Mesenchymal stem cell (in vitro differentiated cells and primary cell): ENCODE results near the gene NPBWR2.

Experiments
- DNase-seq: peaks from one replicate; pipeline ENCODE4 v3.0.0-alpha.2; 2013
- H2AFZ ChIP-seq: one replicate; pipeline ENCODE4 v1.6.1; 2013; ENCODE audit warnings: low read depth, mild to moderate bottlenecking, control low read depth, inconsistent platforms, low read length, moderate library complexity
- H2AK5ac ChIP-seq: 2 replicates; pipeline ENCODE4 v1.6.1; 2013; ENCODE audit warnings: low read length, moderate library complexity, mild to moderate bottlenecking, inconsistent platforms; ENCODE audit not compliant: severe bottlenecking
- H2BK120ac ChIP-seq: one replicate; pipeline ENCODE4 v1.6.1; 2013; ENCODE audit warnings: low read depth, mild to moderate bottlenecking, inconsistent platforms, low read length, moderate library complexity
- H2BK12ac ChIP-seq, 2 experiments: one replicate each; pipeline ENCODE4 v1.6.1; 2013; ENCODE audit warnings: inconsistent platforms in 2 of 2, low read length in 2 of 2, mild to moderate bottlenecking in 2 of 2, moderate library complexity in 2 of 2, control low read depth in 1 of 2
- H2BK15ac ChIP-seq: one replicate; pipeline ENCODE4 v1.6.1; 2013; ENCODE audit warnings: mild to moderate bottlenecking, low read depth, inconsistent platforms; ENCODE audit not compliant: poor library complexity, severe bottlenecking
- H2BK5ac ChIP-seq: 2 replicates; pipeline ENCODE4 v1.6.1; 2013; ENCODE audit warnings: low read depth, mild to moderate bottlenecking, low read length, control low read depth, inconsistent platforms; ENCODE audit not compliant: poor library complexity, severe bottlenecking
- H3K14ac ChIP-seq, 2 experiments: one replicate each; pipeline ENCODE4 v1.6.1; 2013; ENCODE audit warnings: inconsistent platforms in 2 of 2, low read length in 2 of 2, control low read depth in 1 of 2, mild to moderate bottlenecking in 1 of 2, moderate library complexity in 1 of 2
- H3K18ac ChIP-seq, 2 experiments: one replicate each; pipeline ENCODE4 v1.6.1; 2013; ENCODE audit warnings: inconsistent platforms in 2 of 2, low read length in 2 of 2, control low read depth in 1 of 2, low read depth in 1 of 2, mild to moderate bottlenecking in 1 of 2
- H3K23ac ChIP-seq, 2 experiments: one replicate each; pipeline ENCODE4 v1.6.1; 2013; ENCODE audit warnings: inconsistent platforms in 2 of 2, low read length in 2 of 2, mild to moderate bottlenecking in 2 of 2, moderate library complexity in 2 of 2, control low read depth in 1 of 2
- H3K27ac ChIP-seq: 2 replicates; pipeline ENCODE4 v1.5.1; 2013; ENCODE audit warnings: mild to moderate bottlenecking, moderate library complexity, low read length, control low read depth, inconsistent platforms; ENCODE audit not compliant: poor library complexity, severe bottlenecking
- H3K27me3 ChIP-seq, 2 experiments: 2 replicates each; pipeline versions ENCODE4 v1.6.1 to v1.7.0; 2013; ENCODE audit warnings: low read length in 2 of 2, mild to moderate bottlenecking in 2 of 2, moderate library complexity in 2 of 2, control low read depth in 1 of 2, inconsistent platforms in 1 of 2; ENCODE audit not compliant: control insufficient read depth in 1 of 2, insufficient read depth in 1 of 2
- H3K36me3 ChIP-seq, 2 experiments: 2 replicates each; pipeline versions ENCODE4 v1.6.1 to v1.7.0; 2013; ENCODE audit warnings: low read length in 2 of 2, control low read depth in 1 of 2, inconsistent platforms in 1 of 2, low read depth in 1 of 2, mild to moderate bottlenecking in 1 of 2; ENCODE audit not compliant: insufficient read depth in 2 of 2, control insufficient read depth in 1 of 2
- H3K4ac ChIP-seq, 2 experiments: one replicate each; pipeline ENCODE4 v1.6.1; 2013; ENCODE audit warnings: inconsistent platforms in 2 of 2, low read length in 2 of 2, mild to moderate bottlenecking in 2 of 2, moderate library complexity in 2 of 2, control low read depth in 1 of 2, low read depth in 1 of 2
- H3K4me1 ChIP-seq: 2 replicates; pipeline ENCODE4 v1.6.1; 2013; ENCODE audit warnings: low read depth, low read length, control low read depth; ENCODE audit not compliant: control insufficient read depth, insufficient read depth
- H3K4me2 ChIP-seq: 2 replicates; pipeline ENCODE4 v1.6.1; 2013; ENCODE audit warnings: low read length, mild to moderate bottlenecking, inconsistent platforms; ENCODE audit not compliant: poor library complexity, severe bottlenecking
- H3K4me3 ChIP-seq, 2 experiments: 2 replicates each; pipeline versions ENCODE4 v1.5.1 to v1.7.0; 2013; ENCODE audit warnings: low read length in 2 of 2, mild to moderate bottlenecking in 2 of 2, control low read depth in 1 of 2, low read depth in 1 of 2; ENCODE audit not compliant: insufficient read depth in 1 of 2
- H3K79me1 ChIP-seq: replicated peaks from 2 replicates; pipeline ENCODE4 v1.6.1; 2013; ENCODE audit warnings: mild to moderate bottlenecking, control low read depth, low read length, inconsistent platforms; ENCODE audit not compliant: poor library complexity, severe bottlenecking
- H3K9ac ChIP-seq: 2 replicates; pipeline ENCODE4 v1.7.0; 2013; ENCODE audit warnings: mild to moderate bottlenecking, low read length, moderate library complexity
- H3K9me3 ChIP-seq: 2 replicates; pipeline ENCODE4 v1.7.0; 2013; ENCODE audit warnings: mild to moderate bottlenecking, low read length; ENCODE audit not compliant: control insufficient read depth
- H4K8ac ChIP-seq: one replicate; pipeline ENCODE4 v1.6.1; 2013; ENCODE audit warnings: inconsistent platforms, mild to moderate bottlenecking, low read length, moderate library complexity
- H4K91ac ChIP-seq: one replicate; pipeline ENCODE4 v1.6.1; 2013; ENCODE audit warnings: mild to moderate bottlenecking, low read length, inconsistent platforms
- WGBS: methylation state at CpG from one replicate; pipeline ENCODE4 v1.1.7; 2013; ENCODE audit warnings: mixed read lengths; 5-methylcytosine and 5-hydroxymethylcytosine counted together

NPBWR2 gene

DNA sequence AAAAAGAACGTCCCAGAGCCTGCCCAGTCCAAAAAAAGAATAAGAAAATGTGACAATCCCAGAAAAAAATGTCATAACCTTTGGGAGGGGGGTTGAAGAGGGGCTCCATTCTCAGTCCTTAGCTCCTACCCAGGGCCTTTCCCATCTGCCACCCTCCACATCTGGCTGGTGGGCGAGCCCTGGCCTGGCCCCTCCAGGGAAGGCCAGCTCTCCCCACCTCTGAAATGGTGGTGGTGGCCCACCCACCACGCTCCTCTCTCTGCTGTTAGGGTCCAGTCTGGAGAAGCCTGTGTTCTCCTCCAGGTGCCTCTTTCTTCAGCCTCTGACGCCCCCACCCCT is 28.5 kb downstream of the NPBWR2 start:
- no peak for DNase-seq
- H3K27me3 ChIP-seq: peaks cover 0 to 22% of the 10 kb centered on the region in 2 experiments
- peak overlapping the region; percentile 79 to 95 for H3K18ac ChIP-seq
- H3K4me3 ChIP-seq: peak overlapping the region; percentile 76 to 83
- peaks cover 24% of the 10 kb centered on the region for H3K79me1 ChIP-seq
- WGBS: 35% methylated on average over 2 of the region's 4 CpGs
- H3K9me3 ChIP-seq: no peaks in the 10 kb centered on the region
- no peak overlapping the region for H2AFZ ChIP-seq
- peak overlapping the region; percentile 84 for H4K91ac ChIP-seq
- H3K4me1 ChIP-seq: peaks cover 41% of the 10 kb centered on the region
- H3K4me2 ChIP-seq: peak overlapping the region; percentile 91
- peak overlapping the region; percentile 16 for H4K8ac ChIP-seq
- H2BK5ac ChIP-seq: peak overlapping the region; percentile 24
- peak overlapping the region; percentile 45 to 77 for H3K4ac ChIP-seq
- H2BK120ac ChIP-seq: peak overlapping the region; percentile 88
- peak overlapping the region in 1 of 2 experiments; percentile 43 for H2BK12ac ChIP-seq
- peak overlapping the region; percentile 1 for H2BK15ac ChIP-seq
- H3K36me3 ChIP-seq: peaks cover 3 to 30% of the 10 kb centered on the region in 2 experiments
- H3K23ac ChIP-seq: no peak overlapping the region
- H2AK5ac ChIP-seq: no peak overlapping the region
- H3K14ac ChIP-seq: peak overlapping the region in 1 of 2 experiments; percentile 13
- H3K27ac ChIP-seq: no peak overlapping the region
- peak overlapping the region; percentile 83 for H3K9ac ChIP-seq

DNA sequence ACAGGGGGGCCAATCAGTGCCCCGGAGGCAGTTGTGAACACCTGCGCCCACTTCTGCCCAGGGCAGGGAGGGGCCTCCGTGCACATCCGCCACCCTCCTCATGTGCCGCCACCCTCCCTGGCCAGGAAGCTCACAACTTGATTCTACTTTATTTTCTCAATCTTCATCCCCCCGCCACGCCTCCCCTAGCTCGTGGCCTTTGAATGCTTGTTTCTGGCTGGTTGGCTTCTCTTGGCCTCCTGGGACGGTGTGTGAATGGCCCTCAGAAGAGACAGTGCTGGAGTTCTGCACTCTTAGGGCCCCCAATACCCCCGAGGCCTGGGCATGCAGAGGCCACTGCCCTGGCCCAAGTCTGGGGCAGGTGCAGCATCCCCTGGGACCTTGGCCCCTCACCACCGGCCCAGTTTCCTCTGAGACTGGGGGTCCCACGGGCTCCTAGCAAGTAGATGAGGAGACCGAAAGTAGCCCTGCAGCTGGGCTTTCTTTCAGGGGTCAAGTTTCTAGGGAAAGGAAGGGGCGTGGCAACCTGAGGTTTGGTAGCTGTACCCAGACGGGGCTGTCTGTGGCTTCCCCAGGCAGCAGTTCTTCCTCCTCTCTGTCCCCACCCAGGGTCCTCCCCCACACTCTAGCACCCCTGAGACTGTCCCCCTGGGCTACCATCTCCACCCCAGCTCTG is 29.4 kb downstream of the NPBWR2 start:
- 78% methylated on average over 11 of the region's 15 CpGs for WGBS
- Histone ChIP-seq H3K4me1 (peaks cover 33% of the 10 kb centered on the region), H4K91ac (no peak overlapping the region), H3K36me3 (peaks cover 7 to 37% of the 10 kb centered on the region in 2 experiments), H2BK5ac (no peak overlapping the region), H2AFZ (no peak overlapping the region), H3K18ac (no peak overlapping the region), H3K79me1 (peaks cover 24% of the 10 kb centered on the region), H3K9me3 (no peaks in the 10 kb centered on the region), H3K27me3 (peaks cover 0 to 16% of the 10 kb centered on the region in 2 experiments), H3K9ac (no peak overlapping the region), H3K27ac (no peak overlapping the region), H2BK15ac (peak overlapping the region; percentile 26), H2BK120ac (no peak overlapping the region), H2BK12ac (no peak overlapping the region), H3K14ac (peak overlapping the region in 1 of 2 experiments; percentile 44), H3K4me3 (peak overlapping the region in 1 of 2 experiments; percentile 83), H3K4me2 (peak overlapping the region; percentile 5), H2AK5ac (no peak overlapping the region), H3K4ac (peak overlapping the region in 1 of 2 experiments; percentile 3), H3K23ac (peak overlapping the region in 1 of 2 experiments; percentile 3), H4K8ac (no peak overlapping the region)
- no peak for DNase-seq

DNA sequence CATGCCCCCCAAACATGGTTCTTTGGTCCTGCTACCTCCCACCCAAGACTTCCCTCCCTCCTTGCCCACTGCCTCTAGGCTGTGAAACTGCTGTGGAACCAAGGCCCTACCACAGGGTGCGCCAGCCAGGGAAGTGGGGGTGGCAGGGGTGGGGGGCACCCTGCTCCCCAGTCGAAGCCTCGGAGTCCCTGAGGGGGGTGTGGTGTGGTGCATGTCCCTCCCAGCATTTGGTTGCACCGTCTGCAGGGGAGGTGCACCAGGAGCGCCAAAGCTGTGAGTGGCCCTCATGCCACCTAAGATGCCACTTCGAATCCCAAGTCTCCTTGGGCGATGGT is 29.9 kb downstream of the NPBWR2 start:
- Histone ChIP-seq H3K9ac (no peak overlapping the region), H3K27me3 (peaks cover 0 to 11% of the 10 kb centered on the region in 2 experiments), H2BK5ac (no peak overlapping the region), H2BK120ac (no peak overlapping the region), H2BK15ac (no peak overlapping the region), H4K91ac (no peak overlapping the region), H3K9me3 (no peaks in the 10 kb centered on the region), H3K36me3 (peaks cover 11 to 41% of the 10 kb centered on the region in 2 experiments), H4K8ac (no peak overlapping the region), H3K27ac (no peak overlapping the region), H3K4me1 (peaks cover 29% of the 10 kb centered on the region), H3K4me2 (no peak overlapping the region), H3K18ac (no peak overlapping the region), H2AK5ac (no peak overlapping the region), H2BK12ac (no peak overlapping the region), H3K14ac (no peak overlapping the region), H2AFZ (no peak overlapping the region), H3K79me1 (peaks cover 24% of the 10 kb centered on the region), H3K4ac (no peak overlapping the region), H3K4me3 (no peak overlapping the region), H3K23ac (no peak overlapping the region)
- WGBS: 89% methylated on average over 7 of the region's 7 CpGs
- DNase-seq: no peak

GRCh38 chr20:64077094-64077493 is 30.3 kb downstream of the NPBWR2 start:
- Histone ChIP-seq H2BK15ac (no peak overlapping the region), H3K4me2 (no peak overlapping the region), H2AK5ac (no peak overlapping the region), H3K4ac (no peak overlapping the region), H4K91ac (no peak overlapping the region), H3K36me3 (peaks cover 15 to 46% of the 10 kb centered on the region in 2 experiments), H4K8ac (no peak overlapping the region), H3K79me1 (peaks cover 24% of the 10 kb centered on the region), H2BK5ac (no peak overlapping the region), H2BK12ac (no peak overlapping the region), H3K18ac (no peak overlapping the region), H2AFZ (no peak overlapping the region), H3K4me3 (no peak overlapping the region), H3K27ac (no peak overlapping the region), H3K9me3 (no peaks in the 10 kb centered on the region), H2BK120ac (no peak overlapping the region), H3K27me3 (peaks cover 0 to 10% of the 10 kb centered on the region in 2 experiments), H3K4me1 (peaks cover 24% of the 10 kb centered on the region), H3K14ac (no peak overlapping the region), H3K9ac (no peak overlapping the region), H3K23ac (no peak overlapping the region)
- WGBS: 94% methylated on average over 8 of the region's 8 CpGs
- DNase-seq: no peak
